NCI-H345 (cell line): ENCODE measurements around the gene U2SURP.
A peak's percentile ranks its signal among the peaks of the same experiment; 100 is the strongest.

ENCODE experiments used
- DNase-seq: peaks from one replicate; lab custom pipeline; 2025; lab: John Stamatoyannopoulos, UW

Gene U2SURP

GRCh38 chr3:143001369-143002082 is at the start of gene U2SURP:
Gene U2SURP (plus strand): TSS chr3:143001570. CDS start chr3:143001629, 59 bp downstream.
- DNase-seq = peak; percentile 96

GRCh38 chr3:142951794-142952193 is 49.6 kb upstream of the U2SURP start:
- no peak for DNase-seq

GRCh38 chr3:142952272-142953193 is 48.8 kb upstream of the U2SURP start:
- no peak for DNase-seq

GRCh38 chr3:142953443-142953842 is 47.9 kb upstream of the U2SURP start:
- DNase-seq = no peak

- no peak for DNase-seq
Observed at GRCh38 chr3:142958707-142959106, 42.7 kb upstream of the U2SURP start.

GRCh38 chr3:142960322-142960850 is 41.0 kb upstream of the U2SURP start:
- no peak for DNase-seq

- DNase-seq = no peak
Observed at GRCh38 chr3:142961539-142961938, 39.8 kb upstream of the U2SURP start.

- DNase-seq = no peak
Observed at GRCh38 chr3:142962175-142962519, 39.2 kb upstream of the U2SURP start.

GRCh38 chr3:142962520-142963233 is 38.7 kb upstream of the U2SURP start:
- DNase-seq = no peak

- no peak for DNase-seq
Observed at GRCh38 chr3:142963234-142963515, 38.2 kb upstream of the U2SURP start.

GRCh38 chr3:142963516-142964448 is 37.6 kb upstream of the U2SURP start, which contains the start of gene PAQR9:
Gene PAQR9 (minus strand): TSS chr3:142963674. CDS start chr3:142963336, 338 bp downstream.
- DNase-seq = peak; percentile 23

GRCh38 chr3:142965581-142965980 is 35.8 kb upstream of the U2SURP start:
- no peak for DNase-seq

GRCh38 chr3:142966808-142967207 is 34.6 kb upstream of the U2SURP start:
- DNase-seq = no peak

- no peak for DNase-seq
Observed at GRCh38 chr3:142968319-142969025, 32.9 kb upstream of the U2SURP start.

- no peak for DNase-seq
Observed at GRCh38 chr3:142971431-142971830, 29.9 kb upstream of the U2SURP start.

- no peak for DNase-seq
Observed at GRCh38 chr3:142972092-142972753, 29.1 kb upstream of the U2SURP start.

- DNase-seq = no peak
Observed at GRCh38 chr3:142973217-142974009, 28.0 kb upstream of the U2SURP start.

- no peak for DNase-seq
Observed at GRCh38 chr3:142975316-142975995, 25.9 kb upstream of the U2SURP start.
